ENCODE results near the gene ZNF865.

DNA sequence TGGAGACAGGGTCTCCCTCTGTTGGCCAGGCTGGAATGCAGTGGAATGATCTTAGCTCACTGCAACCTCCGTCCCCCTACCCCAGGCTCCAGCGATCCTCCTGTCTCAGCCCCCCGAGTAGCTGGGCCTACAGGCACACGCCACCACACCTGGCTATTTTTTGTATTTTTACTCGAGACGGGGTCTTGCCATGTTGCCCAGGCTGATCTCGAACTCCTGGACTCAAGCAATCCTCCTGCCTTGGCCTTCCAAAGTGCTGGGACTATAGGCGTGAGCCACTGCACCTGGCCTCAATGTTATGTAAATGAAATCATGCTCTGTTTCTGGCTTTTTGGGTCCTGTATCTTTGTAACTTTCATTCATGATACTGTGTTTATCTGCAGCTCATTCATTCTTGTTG, 16.7 kb upstream of the ZNF865 start:
- TF ChIP-seq POLR2AphosphoS5 (IDR thresholded peaks at IDR 0.05; ENCODE audit: insufficient read depth, low read depth, low read length) (no peak), EZH2 (IDR thresholded peaks at IDR 0.05; ENCODE audit: borderline replicate concordance, low read depth, low read length, severe bottlenecking) (no peak), POLR2A (IDR thresholded peaks at IDR 0.05; ENCODE audit: low read depth, low read length) (no peak), JUN (IDR thresholded peaks at IDR 0.05; ENCODE audit: borderline replicate concordance, insufficient read depth, insufficient read length, low read depth) (no peak)
- TF ChIP-seq, protein P1, sequence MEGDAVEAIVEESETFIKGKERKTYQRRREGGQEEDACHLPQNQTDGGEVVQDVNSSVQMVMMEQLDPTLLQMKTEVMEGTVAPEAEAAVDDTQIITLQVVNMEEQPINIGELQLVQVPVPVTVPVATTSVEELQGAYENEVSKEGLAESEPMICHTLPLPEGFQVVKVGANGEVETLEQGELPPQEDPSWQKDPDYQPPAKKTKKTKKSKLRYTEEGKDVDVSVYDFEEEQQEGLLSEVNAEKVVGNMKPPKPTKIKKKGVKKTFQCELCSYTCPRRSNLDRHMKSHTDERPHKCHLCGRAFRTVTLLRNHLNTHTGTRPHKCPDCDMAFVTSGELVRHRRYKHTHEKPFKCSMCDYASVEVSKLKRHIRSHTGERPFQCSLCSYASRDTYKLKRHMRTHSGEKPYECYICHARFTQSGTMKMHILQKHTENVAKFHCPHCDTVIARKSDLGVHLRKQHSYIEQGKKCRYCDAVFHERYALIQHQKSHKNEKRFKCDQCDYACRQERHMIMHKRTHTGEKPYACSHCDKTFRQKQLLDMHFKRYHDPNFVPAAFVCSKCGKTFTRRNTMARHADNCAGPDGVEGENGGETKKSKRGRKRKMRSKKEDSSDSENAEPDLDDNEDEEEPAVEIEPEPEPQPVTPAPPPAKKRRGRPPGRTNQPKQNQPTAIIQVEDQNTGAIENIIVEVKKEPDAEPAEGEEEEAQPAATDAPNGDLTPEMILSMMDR (IDR thresholded peaks at IDR 0.05; ENCODE audit: extremely low read depth in 1 of 2, insufficient read depth in 1 of 2, low read depth in 1 of 2, low read length in 2 of 2), result no peak
